ENCODE results near the gene IL1F10. TPM values are rescaled to one million over a fixed set of nuclear protein-coding genes. Genes with fewer than 3 reads are reported as not detected.

Gene IL1F10
- total RNA-seq, 1 experiment from 2014 or later = not detected

- no peaks in the 10 kb centered on the region for H3K36me3 ChIP-seq (ENCODE audit: insufficient read depth, low read length, poor library complexity, severe bottlenecking)
- ChIA-PET POLR2A (ENCODE audit: low non-redundant PET) (no interaction called here), CTCF (no interaction called here)
- BruUV-seq (replicated peaks) = no TSS peak
- H3K4me1 ChIP-seq (ENCODE audit: insufficient read depth, low read length, poor library complexity, severe bottlenecking) = no peaks in the 10 kb centered on the region
- H3K4me3 ChIP-seq (ENCODE audit: low read depth, low read length, poor library complexity, severe bottlenecking) = no peak overlapping the region
- no peaks in the 10 kb centered on the region for H3K9me3 ChIP-seq (ENCODE audit: low read depth, low read length, poor library complexity, severe bottlenecking)
- H3K27me3 ChIP-seq (replicated peaks; ENCODE audit: insufficient read depth, low read depth, low read length, poor library complexity) = peaks cover 2% of the 10 kb centered on the region
- TF ChIP-seq EZH2 (IDR thresholded peaks at IDR 0.05; ENCODE audit: borderline replicate concordance, low read depth, low read length, poor library complexity, severe bottlenecking) (no peak), CTCF (conservative IDR thresholded peaks at IDR 0.05; ENCODE audit: low read depth, low read length) (no peak)
- DNase-seq (ENCODE audit: low spot score) = no peak
- no peak overlapping the region for H3K27ac ChIP-seq (ENCODE audit: low read depth, low read length, poor library complexity, severe bottlenecking)
- intact Hi-C loops (cut with micrococcal nuclease; ENCODE audit: unreplicated experiment) = no loop called here
Measured at GRCh38 chr2:113058411-113058994, 9.3 kb upstream of the IL1F10 start.

GRCh38 chr2:113058998-113059960 is 8.5 kb upstream of the IL1F10 start, which contains the start of gene IL36RN:
Gene IL36RN (plus strand): TSS chr2:113059198. CDS start chr2:113059439, 241 bp downstream.
- H3K27me3 ChIP-seq (replicated peaks; ENCODE audit: insufficient read depth, low read depth, low read length, poor library complexity) = peaks cover 6% of the 10 kb centered on the region
- no peak for DNase-seq (ENCODE audit: low spot score)
- no peaks in the 10 kb centered on the region for H3K4me1 ChIP-seq (ENCODE audit: insufficient read depth, low read length, poor library complexity, severe bottlenecking)
- TF ChIP-seq EZH2 (IDR thresholded peaks at IDR 0.05; ENCODE audit: borderline replicate concordance, low read depth, low read length, poor library complexity, severe bottlenecking) (no peak), CTCF (conservative IDR thresholded peaks at IDR 0.05; ENCODE audit: low read depth, low read length) (no peak)
- CTCF ChIA-PET = no interaction called here
- POLR2A ChIA-PET (ENCODE audit: low non-redundant PET) = no interaction called here
- no peak within 1 kb of the TSS for H3K4me3 ChIP-seq (ENCODE audit: low read depth, low read length, poor library complexity, severe bottlenecking)
- no TSS peak for BruUV-seq (replicated peaks)
- no peak within 1 kb of the TSS for H3K27ac ChIP-seq (ENCODE audit: low read depth, low read length, poor library complexity, severe bottlenecking)
- no peaks in the 10 kb centered on the region for H3K36me3 ChIP-seq (ENCODE audit: insufficient read depth, low read length, poor library complexity, severe bottlenecking)
- H3K9me3 ChIP-seq (ENCODE audit: low read depth, low read length, poor library complexity, severe bottlenecking) = no peaks in the 10 kb centered on the region
- intact Hi-C loops (cut with micrococcal nuclease; ENCODE audit: unreplicated experiment) = no loop called here

- no peaks in the 10 kb centered on the region for H3K36me3 ChIP-seq (ENCODE audit: insufficient read depth, low read length, poor library complexity, severe bottlenecking)
- DNase-seq (ENCODE audit: low spot score) = no peak
- intact Hi-C loops (cut with micrococcal nuclease; ENCODE audit: unreplicated experiment) = no loop called here
- ChIA-PET CTCF (no interaction called here), POLR2A (ENCODE audit: low non-redundant PET) (no interaction called here)
- H3K27me3 ChIP-seq (replicated peaks; ENCODE audit: insufficient read depth, low read depth, low read length, poor library complexity) = peaks cover 6% of the 10 kb centered on the region
- no peak overlapping the region for H3K27ac ChIP-seq (ENCODE audit: low read depth, low read length, poor library complexity, severe bottlenecking)
- no peaks in the 10 kb centered on the region for H3K9me3 ChIP-seq (ENCODE audit: low read depth, low read length, poor library complexity, severe bottlenecking)
- no peaks in the 10 kb centered on the region for H3K4me1 ChIP-seq (ENCODE audit: insufficient read depth, low read length, poor library complexity, severe bottlenecking)
- H3K4me3 ChIP-seq (ENCODE audit: low read depth, low read length, poor library complexity, severe bottlenecking) = no peak overlapping the region
- TF ChIP-seq CTCF (conservative IDR thresholded peaks at IDR 0.05; ENCODE audit: low read depth, low read length) (no peak), EZH2 (IDR thresholded peaks at IDR 0.05; ENCODE audit: borderline replicate concordance, low read depth, low read length, poor library complexity, severe bottlenecking) (no peak)
- no TSS peak for BruUV-seq (replicated peaks)
Measured at GRCh38 chr2:113060396-113060795, 7.4 kb upstream of the IL1F10 start.

All from A673 (cell line).